NB4 (cell line): ENCODE measurements around the gene SOX30.

ENCODE experiments used
- DNase-seq: peaks from one replicate; pipeline ENCODE4 v3.0.0; 2010; ENCODE audit warnings: low read depth
- H3K4me3 ChIP-seq: one replicate; pipeline ENCODE4 v1.5.1; 2011; ENCODE audit warnings: mild to moderate bottlenecking, low read depth, low read length, moderate library complexity
- CTCF ChIP-seq: IDR thresholded peaks from one replicate; pipeline ENCODE4 v1.5.1; 2012; ENCODE audit warnings: low read depth, low read length
- MAX ChIP-seq: IDR thresholded peaks from 2 replicates; pipeline ENCODE4 v1.6.1; 2011; ENCODE audit warnings: low read depth, low read length
- MYC ChIP-seq: IDR thresholded peaks from 2 replicates; pipeline ENCODE4 v1.6.1; 2011; ENCODE audit warnings: low read depth, low read length
- POLR2A ChIP-seq: IDR thresholded peaks from 2 replicates; pipeline ENCODE4 v1.6.1; 2011; ENCODE audit warnings: mild to moderate bottlenecking; ENCODE audit not compliant: insufficient read length; ENCODE audit errors: extremely low read depth

Gene SOX30

GRCh38 chr5:157659868-157660660 lies 7.8 kb upstream of the SOX30 start:
- H3K4me3 ChIP-seq, result no peak overlapping the region
- DNase-seq, result no peak
- TF ChIP-seq POLR2A, result no peak
- TF ChIP-seq CTCF, result no peak
- TF ChIP-seq MYC, result no peak
- TF ChIP-seq MAX, result no peak

GRCh38 chr5:157658893-157659292 lies 6.7 kb upstream of the SOX30 start:
- DNase-seq, result no peak
- H3K4me3 ChIP-seq, result no peak overlapping the region
- TF ChIP-seq CTCF (no peak), POLR2A (no peak), MAX (no peak), MYC (no peak)

GRCh38 chr5:157657516-157657915 lies 5.3 kb upstream of the SOX30 start:
- DNase-seq, result no peak
- TF ChIP-seq MYC, result no peak
- no peak for TF ChIP-seq POLR2A
- no peak for TF ChIP-seq MAX
- TF ChIP-seq CTCF, result no peak
- H3K4me3 ChIP-seq, result no peak overlapping the region

- TF ChIP-seq MYC (no peak), POLR2A (no peak)
- no peak overlapping the region for H3K4me3 ChIP-seq
- no peak for DNase-seq
Measured at GRCh38 chr5:157651623-157652376, 438 bp downstream of the SOX30 start.

- TF ChIP-seq CTCF, result no peak
- no peak for TF ChIP-seq MAX
- TF ChIP-seq POLR2A, result no peak
- TF ChIP-seq MYC, result no peak
- H3K4me3 ChIP-seq, result no peak overlapping the region
- DNase-seq, result no peak
Measured at GRCh38 chr5:157650991-157651611, 1.1 kb downstream of the SOX30 start.

GRCh38 chr5:157649101-157649500 lies 3.1 kb downstream of the SOX30 start:
- TF ChIP-seq MYC, result no peak
- no peak for TF ChIP-seq MAX
- TF ChIP-seq POLR2A, result no peak
- TF ChIP-seq CTCF, result no peak
- DNase-seq, result no peak
- no peak overlapping the region for H3K4me3 ChIP-seq
